NCI-H2107 (cell line): ENCODE measurements around the gene TOPBP1.

Source experiments
- DNase-seq: peaks from one replicate; lab custom pipeline; 2025; lab: John Stamatoyannopoulos, UW

The TOPBP1 gene

GRCh38 chr3:133608388-133608787 lies 53.4 kb downstream of the TOPBP1 start:
- no peak for DNase-seq

GRCh38 chr3:133607816-133608215 lies 53.9 kb downstream of the TOPBP1 start:
- no peak for DNase-seq

DNA sequence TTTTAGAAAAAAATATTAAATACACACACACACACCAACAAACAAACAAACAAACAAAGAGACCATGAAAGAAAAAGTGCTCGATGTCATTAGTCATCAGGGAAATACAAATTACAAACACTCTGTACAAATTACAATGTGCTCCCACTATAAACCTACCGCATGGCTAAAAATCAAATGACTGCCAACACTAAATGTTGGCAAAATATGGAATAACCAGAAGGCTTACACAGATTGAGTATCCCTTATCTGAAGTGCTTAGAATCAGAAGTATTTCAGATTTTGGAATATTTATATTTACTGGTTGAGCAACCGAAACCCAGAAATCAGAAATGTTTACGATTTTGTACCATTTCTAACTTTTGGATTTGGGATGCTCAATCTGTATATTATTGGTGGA lies 54.8 kb downstream of the TOPBP1 start:
- DNase-seq: no peak

DNA sequence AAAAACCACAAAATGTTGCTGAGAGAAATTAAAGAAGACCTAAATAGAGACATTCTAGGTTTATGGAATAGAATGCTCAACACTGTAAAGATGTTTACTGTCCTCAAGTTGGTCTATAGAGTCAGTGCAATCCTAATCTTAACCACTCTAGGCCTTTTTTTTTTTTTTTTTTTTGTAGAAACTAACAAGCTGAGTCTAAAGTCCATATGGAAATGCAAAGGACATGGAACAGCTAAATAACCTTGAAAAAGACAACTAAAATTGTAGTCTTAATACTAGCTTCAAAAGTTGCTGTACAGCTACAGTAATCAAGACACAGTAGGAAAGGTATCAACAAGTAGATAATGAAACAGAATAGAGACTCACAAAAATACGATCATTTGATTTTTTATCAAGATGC lies 55.4 kb downstream of the TOPBP1 start:
- DNase-seq: no peak

GRCh38 chr3:133600572-133601081 lies 61.1 kb downstream of the TOPBP1 start:
- DNase-seq: no peak

GRCh38 chr3:133599280-133599679 lies 62.5 kb downstream of the TOPBP1 start:
- DNase-seq: no peak

DNA sequence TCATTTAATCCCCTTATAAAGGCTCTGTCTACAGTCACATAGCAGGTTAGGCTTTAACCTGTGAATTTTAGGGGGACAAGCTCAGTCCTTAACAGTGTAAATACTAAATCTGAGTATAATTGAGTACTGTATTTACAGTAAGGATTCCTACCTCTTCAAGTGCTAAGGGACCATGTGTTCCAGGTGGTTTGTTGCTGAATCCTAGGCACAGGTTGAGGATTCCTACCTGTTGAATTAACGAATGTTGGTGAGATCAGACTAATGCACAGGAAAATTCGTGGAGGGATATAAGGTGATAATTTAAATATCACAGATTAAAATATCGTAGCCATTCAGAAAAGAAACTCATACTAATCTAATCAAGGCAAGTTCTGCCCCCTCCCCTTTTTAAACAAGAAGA lies 63.3 kb downstream of the TOPBP1 start:
- DNase-seq: no peak

DNA sequence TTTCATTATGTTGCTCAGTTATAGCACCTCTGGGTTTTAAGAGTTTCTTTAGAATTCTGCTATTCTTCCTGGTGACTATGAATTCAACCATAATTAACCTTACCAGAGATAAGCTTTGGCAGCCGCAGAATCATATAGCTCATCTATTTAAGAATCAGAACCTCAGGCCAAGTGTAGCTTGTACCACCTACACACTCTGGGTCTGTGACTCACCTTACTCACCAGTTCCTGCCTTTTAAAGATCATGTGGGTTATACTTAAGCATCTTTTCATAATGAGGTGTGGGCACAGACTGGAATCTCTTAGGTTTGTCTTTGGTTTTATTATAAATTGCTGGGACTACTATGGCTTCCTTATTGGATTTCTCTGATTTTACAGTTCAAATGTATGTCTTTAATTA lies 66.4 kb downstream of the TOPBP1 start:
- no peak for DNase-seq

DNA sequence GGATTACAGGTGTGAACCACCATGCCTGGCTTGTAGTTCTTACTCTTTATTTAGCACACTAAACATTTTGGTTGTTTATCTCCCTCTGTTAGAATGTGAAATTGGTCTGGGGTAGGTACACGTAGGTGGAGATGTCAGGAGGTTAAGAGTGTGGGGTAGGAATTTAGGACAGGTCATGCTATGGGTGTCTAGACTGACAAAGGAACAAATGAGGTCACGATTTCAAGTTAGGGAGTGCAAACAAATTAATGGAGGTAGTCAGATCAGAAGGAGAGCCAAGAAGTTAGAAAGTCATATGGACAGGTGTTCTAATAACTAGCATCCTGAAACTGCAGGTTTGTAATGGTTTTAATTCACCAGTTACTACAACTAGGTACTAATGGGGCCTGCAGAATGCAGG lies 68.5 kb downstream of the TOPBP1 start:
- no peak for DNase-seq

DNA sequence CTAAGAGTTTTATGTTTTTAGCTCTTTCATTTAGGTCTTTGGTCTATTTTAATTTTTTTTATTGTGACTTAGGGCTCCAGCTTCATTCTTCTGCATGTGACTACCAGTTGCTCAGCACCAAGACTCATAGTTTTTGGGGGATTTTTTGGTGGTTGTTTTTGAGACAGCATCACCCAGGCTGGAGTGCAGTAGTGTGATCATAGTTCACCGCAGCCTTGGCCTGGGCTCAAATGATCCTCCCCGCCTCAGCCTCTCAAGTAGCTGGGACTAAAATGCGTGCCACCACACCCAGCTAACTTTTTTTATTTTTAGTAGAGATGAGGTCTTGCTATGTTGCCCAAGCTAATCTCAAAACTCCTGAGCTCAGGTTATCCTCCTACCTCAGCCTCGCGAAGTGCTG lies 68.9 kb downstream of the TOPBP1 start:
- no peak for DNase-seq

- no peak for DNase-seq
Measured at GRCh38 chr3:133591271-133591742, 70.4 kb downstream of the TOPBP1 start.

DNA sequence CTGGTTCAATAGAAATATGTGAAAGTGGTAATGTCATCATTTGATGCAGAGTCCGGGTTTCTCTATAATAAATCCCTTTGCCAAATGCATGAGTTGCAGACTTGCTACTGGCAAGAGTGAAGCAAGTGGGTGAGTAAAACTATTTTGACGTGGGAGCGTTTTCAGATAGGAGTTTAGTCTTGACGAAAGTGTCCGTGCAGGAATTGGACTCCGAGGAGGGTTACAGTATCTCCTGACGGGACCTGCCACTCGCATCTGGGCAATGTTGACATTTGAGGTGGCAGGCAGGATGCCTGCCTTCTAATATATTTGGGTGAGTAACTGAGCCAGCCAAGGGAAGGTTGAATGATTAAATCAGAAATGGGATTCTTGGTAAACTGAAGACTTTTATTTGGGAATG lies 72.2 kb downstream of the TOPBP1 start:
- no peak for DNase-seq

DNA sequence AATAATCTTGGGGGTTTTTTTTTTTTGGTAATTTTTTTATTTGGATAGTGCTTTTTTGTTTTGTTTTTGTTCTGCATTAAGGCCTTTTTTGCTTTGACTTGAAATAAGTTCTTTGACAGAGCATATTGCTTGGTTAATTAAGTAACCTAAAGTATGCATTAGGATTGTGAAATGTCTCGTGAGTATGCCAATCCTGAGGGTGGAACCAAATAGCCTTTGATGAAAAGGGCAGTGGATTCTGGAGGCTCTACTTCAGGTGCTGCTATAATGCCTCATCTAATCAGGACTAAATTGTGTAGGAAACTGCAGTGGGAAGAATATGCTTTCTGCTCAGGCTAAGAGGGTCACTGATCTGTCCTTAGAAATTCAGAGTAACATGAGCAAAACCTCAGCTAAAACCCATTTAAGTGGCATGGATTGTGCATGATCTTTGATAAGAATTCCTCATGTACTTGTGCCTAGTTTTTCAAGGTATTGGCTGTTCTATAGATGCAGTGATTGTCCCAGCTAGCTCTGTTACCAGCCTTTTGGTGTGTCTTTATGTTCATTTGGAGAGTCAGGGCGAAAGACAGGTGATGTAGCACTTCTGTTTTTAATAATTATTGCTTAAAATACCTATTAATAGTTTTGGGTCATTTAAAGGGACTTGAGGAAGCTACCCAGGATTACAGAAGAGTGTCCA lies 72.8 kb downstream of the TOPBP1 start:
- DNase-seq: no peak

DNA sequence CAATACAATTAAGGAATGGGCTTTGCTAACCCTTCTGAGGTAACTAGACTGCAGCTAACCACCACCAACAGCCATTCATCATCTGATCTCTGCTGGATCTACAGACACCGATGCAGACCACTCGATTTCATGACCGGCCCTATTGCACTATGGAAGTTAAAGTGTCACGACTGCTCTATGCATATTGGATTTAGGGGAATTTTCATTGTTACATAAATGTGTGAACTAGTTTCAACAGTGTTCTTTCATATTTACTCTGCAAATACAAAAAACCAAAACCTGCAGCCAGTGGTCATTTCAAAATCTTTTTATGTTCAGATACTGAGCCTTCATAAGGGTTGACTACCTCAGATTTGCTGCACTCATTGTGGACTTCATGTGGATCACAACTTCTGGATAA lies 73.7 kb downstream of the TOPBP1 start:
- no peak for DNase-seq

DNA sequence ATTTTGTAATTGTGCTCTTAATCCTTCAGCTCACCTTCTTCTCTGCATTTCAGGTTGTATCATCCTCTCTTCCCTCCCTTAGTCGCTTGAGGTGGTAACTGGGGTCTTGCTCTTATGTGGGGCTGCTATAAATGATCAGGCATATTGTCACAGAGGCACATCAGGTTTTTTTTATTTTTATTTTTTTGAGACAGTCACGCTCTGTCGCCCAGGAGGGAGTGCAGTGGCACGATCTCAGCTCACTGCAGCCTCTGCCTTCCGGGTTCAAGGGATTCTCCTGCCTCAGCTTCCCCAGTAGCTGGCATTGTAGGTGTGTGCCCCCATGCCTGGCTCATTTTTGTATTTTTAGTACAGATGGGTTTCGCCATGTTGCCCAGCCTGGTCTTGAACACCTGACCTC lies 78.3 kb downstream of the TOPBP1 start:
- DNase-seq: no peak

- no peak for DNase-seq
Measured at GRCh38 chr3:133578548-133579191, 83.1 kb downstream of the TOPBP1 start.

DNA sequence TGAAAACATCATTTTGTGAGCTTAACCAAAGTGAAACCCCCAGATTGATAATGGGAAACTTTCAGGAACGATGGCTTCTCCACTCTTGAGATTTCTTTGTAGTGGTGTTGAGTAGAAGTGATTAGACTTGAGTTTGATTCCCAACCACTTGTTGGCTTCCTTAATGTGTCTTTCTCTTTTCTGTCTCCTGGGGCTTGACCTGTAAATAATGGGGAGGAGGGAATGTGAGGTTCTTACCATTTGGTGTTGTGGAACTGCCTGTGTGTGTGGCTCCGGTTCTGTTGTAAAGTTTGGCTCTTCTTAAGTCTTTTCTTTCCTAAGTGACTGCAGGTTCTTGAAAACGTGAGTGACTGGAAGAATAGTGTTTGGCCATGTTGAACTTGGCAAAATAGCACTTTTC lies 85.6 kb downstream of the TOPBP1 start:
- DNase-seq: no peak

GRCh38 chr3:133575086-133575485 lies 86.7 kb downstream of the TOPBP1 start:
- DNase-seq: no peak

DNA sequence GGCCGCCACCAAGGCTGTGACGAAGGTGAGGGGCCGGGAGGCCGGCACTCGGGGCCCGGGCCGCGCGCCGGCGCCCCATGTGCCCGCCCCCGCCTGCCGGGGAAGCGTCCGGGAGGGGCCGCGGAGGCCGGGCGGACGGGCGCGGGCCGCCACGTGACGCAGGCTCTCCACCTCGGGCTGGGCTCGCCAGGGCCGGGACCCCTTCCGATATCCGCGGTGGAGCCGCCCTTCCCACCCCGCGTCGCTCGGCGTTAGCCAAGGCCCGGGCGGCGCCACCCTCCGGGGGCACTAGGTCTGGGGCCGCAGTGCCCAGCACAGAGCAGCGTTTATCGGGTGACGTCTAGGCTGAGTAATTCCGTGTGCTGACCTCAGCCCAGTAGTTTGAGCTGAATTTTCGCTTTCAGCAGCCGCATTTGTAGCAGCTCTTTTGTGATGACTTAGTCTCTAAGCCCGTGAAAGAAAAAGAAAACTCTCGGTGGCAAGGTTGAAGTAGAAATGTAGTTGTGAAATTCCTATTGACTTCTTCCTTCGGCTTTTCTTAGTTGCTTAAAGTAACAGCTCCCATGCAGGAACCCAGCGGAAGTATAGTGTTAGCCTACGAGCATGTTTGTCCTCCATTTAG lies 87.4 kb downstream of the TOPBP1 start:
- DNase-seq: no peak

GRCh38 chr3:133573629-133574194 lies 88.0 kb downstream of the TOPBP1 start, which contains the start of gene CDV3:
Gene CDV3 (plus strand): TSS chr3:133573686. CDS start chr3:133574045, 359 bp downstream.
- no peak for DNase-seq

- DNase-seq: no peak
Measured at GRCh38 chr3:133573054-133573628, 88.6 kb downstream of the TOPBP1 start.
